GM10847 (cell line): Measurements from ENCODE around the gene SHB.

Experiments
- POLR2A ChIP-seq: IDR thresholded peaks from 2 replicates; pipeline ENCODE4 v1.6.1; 2011; ENCODE audit not compliant: insufficient read length; ENCODE audit errors: extremely low read depth

The SHB gene

GRCh38 chr9:37914701-37915358, 154.2 kb downstream of the SHB start:
- no peak for TF ChIP-seq POLR2A

DNA sequence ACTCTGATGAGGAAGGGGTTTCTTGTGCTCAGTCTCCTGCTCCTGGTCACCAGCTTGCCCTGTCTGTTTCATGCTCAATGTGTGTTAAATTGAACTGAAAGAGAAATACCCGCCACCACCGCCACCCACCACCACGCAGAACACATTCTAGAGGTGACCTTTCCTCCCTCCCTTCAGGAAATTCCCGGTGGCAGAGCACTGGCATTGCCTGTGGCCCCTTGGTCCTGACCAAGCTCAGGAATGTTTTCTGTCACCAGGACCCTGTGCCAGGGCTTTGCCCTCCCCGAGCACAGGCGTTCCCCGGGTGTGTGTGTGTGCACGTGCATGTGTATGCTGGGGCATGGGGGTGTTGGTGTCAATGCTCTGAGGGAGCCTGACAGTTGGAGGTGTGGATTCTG, 154.9 kb downstream of the SHB start:
- no peak for TF ChIP-seq POLR2A

- no peak for TF ChIP-seq POLR2A
Measured at GRCh38 chr9:37913480-37914153, 155.4 kb downstream of the SHB start.

- no peak for TF ChIP-seq POLR2A
Measured at GRCh38 chr9:37911271-37911681, 157.8 kb downstream of the SHB start.

GRCh38 chr9:37910271-37910670, 158.8 kb downstream of the SHB start:
- TF ChIP-seq POLR2A = no peak

GRCh38 chr9:37909326-37909725, 159.7 kb downstream of the SHB start:
- no peak for TF ChIP-seq POLR2A

GRCh38 chr9:37908698-37909186, 160.3 kb downstream of the SHB start:
- no peak for TF ChIP-seq POLR2A

DNA sequence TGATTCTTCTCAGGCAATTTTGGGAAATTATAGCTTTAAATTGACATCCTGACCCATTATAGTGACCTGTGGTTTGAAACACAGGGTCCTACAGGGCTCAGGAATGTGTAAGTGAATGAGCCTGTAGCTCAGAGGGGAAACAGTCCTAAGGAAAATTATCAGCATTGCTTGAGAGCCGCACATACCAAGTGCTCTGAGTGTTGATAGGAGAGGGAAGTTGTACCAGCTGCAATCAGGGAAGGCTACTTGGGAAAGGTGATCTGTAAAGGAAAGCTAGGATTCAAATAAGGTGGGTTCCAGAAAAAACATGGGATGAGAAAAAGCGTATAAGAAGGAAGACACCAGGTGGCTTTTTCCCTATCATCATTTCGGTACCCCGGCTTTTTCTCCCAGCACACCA, 160.7 kb downstream of the SHB start:
- no peak for TF ChIP-seq POLR2A

DNA sequence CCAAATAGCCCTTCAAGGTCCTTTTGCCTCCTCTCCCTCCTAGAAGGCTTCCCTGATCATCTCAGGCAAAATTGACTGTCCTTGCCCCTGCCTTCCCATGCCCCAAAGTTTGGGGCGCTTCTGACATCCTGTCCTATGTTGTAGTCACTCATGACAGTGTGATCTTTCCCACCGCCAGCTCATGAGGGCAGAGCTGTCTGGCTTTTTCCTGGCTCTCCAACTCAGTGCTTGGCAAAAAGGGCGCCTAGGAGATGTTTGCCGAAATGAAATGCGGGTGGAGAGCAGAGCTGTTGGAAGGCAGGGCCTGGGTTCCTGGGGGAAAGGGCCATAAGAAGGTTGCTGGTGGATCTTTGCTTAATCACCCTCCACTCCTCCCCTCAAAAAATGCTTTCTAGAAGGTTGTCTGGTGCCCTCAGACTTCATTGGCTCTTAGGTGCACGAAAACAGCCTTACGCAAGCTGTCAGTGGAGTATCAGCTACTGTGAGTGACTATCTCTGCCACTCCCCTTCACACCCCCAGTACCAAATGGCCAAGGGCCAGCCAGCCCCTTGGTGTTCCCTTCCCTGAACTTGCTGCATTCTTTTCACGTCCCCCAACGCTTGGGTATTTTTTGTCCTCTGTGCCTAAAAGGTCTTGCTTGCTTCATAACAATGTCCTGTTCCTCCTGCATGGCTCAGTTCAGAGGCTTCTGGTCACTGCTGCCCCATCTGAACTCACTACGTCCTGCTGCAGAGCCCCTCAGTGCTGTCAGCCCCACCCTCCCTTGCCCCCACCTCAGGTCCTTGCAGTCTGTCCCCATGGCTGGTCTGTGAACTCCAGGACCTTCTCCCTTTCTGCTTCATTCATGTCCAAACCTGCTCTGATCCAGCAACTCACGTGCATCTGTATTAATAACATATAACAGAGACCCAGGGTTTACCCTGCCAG, 162.5 kb downstream of the SHB start:
- TF ChIP-seq POLR2A = no peak

DNA sequence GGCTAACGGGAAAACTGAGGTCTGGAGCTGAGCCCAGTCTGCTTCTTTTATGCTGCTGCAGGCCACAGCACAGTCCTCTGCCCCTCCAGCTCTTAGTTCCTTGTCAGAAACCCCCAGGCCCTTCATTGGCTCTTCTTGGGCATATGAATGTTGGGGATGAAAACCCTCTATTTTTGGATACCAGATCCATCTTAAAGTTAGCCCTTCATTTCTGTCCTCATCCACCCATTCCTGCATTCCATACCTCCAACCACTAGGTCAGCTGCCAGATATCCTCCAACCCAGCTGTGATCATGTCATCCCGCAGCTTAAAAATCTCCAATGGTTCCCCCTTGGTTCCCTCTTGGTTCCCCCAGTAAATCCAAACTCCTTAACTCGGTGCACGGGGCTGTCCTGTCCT, 163.3 kb downstream of the SHB start:
- no peak for TF ChIP-seq POLR2A

GRCh38 chr9:37905131-37905505, 163.9 kb downstream of the SHB start:
- no peak for TF ChIP-seq POLR2A

DNA sequence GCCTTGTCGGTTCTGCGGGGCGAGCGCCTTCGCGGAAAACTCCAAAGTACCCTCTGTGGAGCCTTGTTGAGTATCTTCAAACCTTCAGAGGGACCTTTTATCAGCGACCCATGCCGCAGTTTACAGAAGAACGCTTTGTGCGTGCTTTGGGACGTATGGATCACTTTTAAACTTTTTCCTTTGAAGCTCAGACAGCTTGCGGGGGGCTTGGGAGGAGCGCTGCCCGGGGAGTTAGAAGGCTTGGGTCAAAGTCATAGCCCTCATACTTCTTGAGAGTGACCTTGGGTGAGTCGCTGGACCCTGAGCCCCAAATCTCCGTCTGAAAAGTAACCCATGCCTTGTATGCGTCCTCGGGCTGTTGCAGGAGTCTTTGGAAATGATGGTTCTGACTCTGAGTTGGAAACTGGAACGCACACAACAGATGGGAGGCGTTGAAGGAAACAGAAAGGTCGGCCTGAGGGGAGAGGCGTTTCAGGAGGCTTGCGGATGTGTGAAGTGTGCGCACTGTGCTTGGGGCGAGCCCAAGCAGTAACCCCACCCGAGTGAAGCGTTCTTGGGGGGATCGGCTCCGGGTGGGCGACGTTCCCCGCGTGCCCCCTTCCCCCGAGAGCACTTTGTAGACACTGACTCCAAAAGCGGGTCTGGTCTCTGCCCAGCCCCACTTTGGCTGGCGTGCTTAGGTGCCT, 164.4 kb downstream of the SHB start:
- no peak for TF ChIP-seq POLR2A

DNA sequence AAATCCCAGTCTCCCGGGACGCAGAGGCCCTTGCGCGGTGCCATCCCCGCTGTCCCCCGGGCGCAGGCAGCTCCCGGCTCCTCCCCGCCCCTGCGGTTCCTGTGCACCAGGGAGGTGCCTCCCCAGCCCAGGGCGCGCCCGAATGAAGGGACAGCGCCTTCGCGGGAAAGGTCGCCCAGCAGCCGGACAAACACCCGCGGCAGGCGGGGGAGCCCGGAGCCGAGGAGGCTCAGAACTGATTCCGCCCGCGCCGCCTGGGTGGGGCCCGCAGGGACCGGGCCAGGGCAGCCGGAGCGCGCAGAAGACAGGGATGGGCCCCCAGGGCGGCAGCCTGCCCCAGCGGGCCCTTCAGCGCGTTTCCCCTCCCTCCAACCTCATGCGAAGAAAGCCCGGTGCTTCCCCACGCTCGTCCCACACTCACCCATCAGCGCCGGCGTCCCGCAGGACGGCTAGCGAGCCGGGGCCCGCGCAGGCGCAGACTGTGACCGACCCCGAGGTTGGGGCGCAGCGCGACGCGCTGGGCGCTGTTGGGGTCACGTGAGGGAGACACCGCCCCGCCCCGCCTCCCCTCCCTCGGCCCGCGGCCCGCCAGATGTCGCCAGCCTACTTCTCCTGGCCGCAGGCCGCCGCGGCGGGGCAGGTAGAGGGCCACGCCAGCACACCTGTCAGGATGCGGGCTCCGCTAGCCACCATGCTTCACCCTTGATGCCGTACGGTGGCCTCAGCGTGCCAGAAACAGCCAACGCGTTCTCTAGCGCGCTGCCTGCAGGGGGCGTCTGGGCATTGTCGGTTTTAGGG, 165.2 kb downstream of the SHB start, which contains the start of gene SLC25A51:
Gene SLC25A51, minus strand, starts transcription at position 481 of the 798 bp plus-strand sequence. CDS start 15,577 bp downstream, outside the sequence.
- peak; percentile 63 for TF ChIP-seq POLR2A

DNA sequence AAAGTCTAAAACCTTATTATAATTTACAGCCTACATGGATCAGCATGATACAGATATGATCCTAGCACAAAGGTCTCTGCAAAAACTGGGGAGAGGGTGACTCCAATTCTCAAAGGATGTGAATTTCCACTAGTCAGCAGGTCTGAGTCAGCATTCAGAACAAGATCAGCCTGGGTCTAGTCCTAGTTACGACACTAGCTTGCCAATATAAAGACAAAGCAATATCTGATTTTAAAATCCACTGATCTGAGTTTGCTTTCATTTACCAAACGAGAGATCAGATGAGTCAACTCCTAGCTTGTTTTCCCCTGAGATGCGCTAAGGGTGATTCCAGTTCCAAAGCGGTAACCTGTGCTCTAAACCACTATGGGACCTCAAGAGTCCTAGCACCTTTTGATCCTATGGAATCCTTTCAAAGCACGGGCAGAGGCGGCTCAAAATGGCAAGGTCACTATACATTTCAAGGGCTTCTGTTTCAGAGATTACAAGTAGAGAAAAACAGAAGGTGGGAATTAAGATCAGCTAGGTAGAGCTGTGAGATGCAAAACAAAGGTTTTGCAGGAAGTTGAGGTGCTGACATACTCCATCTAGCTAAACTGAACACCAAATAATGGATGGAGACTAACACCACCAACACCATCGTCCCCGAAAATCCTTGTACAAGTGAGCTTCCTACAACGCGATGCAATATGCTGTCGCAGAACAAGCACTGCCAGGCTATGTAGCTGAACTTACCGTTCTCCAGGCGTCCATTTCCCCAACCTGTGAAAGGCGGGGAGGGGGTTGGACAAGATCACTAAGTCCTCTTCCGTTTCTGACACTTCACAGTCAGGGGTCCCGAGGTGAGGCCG, 166.0 kb downstream of the SHB start:
- no peak for TF ChIP-seq POLR2A

GRCh38 chr9:37902131-37902530, 166.9 kb downstream of the SHB start:
- no peak for TF ChIP-seq POLR2A
